B cell (primary cell): ENCODE data around the gene ASTN2. TPM values are rescaled to one million over a fixed set of nuclear protein-coding genes. Genes with fewer than 3 reads are reported as not detected.

Source experiments
- ATAC-seq: fragments of 200-7000 bp; cut with Tn5 transposase; one replicate; pipeline ENCODE4 v1.10.0; 2021; ENCODE audit warnings: low read depth, mild to moderate bottlenecking, moderate number of reproducible peaks, moderate library complexity
- CTCF ChIA-PET: fragments of 350-600 bp; sonication (Branson Sonifier 250); formaldehyde crosslinking; loops from one replicate; lab custom pipeline; 2021; ENCODE audit warnings: antibody characterized with exemption, inconsistent platforms; lab: Charles Lee
- POLR2A ChIA-PET: fragments of 350-600 bp; sonication (Branson Sonifier 250); formaldehyde crosslinking; loops from one replicate; lab custom pipeline; 2021; ENCODE audit warnings: antibody characterized with exemption; lab: Charles Lee
- DNase-seq: peaks from one replicate; pipeline ENCODE4 v3.0.0; 2013
- H2AFZ ChIP-seq: 2 replicates; pipeline ENCODE4 v1.6.1; 2012; ENCODE audit warnings: mild to moderate bottlenecking, low read depth, low read length; ENCODE audit not compliant: insufficient read depth, poor library complexity, severe bottlenecking
- H3K27ac ChIP-seq, 2 donors: 1 replicate in 1 of 2; 2 replicates in 1 of 2; pipeline ENCODE4 v1.5.1; 2012 to 2013; ENCODE audit warnings: low read length in 2 of 2, mild to moderate bottlenecking in 2 of 2, moderate library complexity in 1 of 2
- H3K27me3 ChIP-seq, 4 experiments: fragments of 200-600 bp in 1 of 4; sonication (generic) in 1 of 4; replicated peaks in 1 of 4; 1 replicate in 2 of 4; 2 replicates in 2 of 4; pipeline versions ENCODE4 v1.6.1 to v1.7.0; 2013 to 2016; ENCODE audit warnings: low read length in 3 of 4, mild to moderate bottlenecking in 2 of 4, mixed read lengths in 1 of 4, moderate library complexity in 1 of 4; ENCODE audit not compliant: insufficient read depth in 4 of 4, control insufficient read depth in 3 of 4; ENCODE audit errors: control extremely low read depth in 1 of 4
- H3K36me3 ChIP-seq, 2 experiments: replicated peaks in 1 of 2; 1 replicate in 1 of 2; 2 replicates in 1 of 2; pipeline versions ENCODE4 v1.6.1 to v1.7.1; 2013; ENCODE audit warnings: low read length in 1 of 2; ENCODE audit not compliant: insufficient read depth in 2 of 2, control insufficient read depth in 1 of 2; ENCODE audit errors: control extremely low read depth in 1 of 2, extremely low read depth in 1 of 2
- H3K4me1 ChIP-seq, 2 donors: fragments of 200-600 bp in 1 of 2; sonication (generic) in 1 of 2; 1 replicate in 1 of 2; 2 replicates in 1 of 2; pipeline versions ENCODE4 v1.5.1 to v1.6.1; 2013 to 2017; ENCODE audit warnings: low read length in 2 of 2; ENCODE audit not compliant: control insufficient read depth in 2 of 2, insufficient read depth in 2 of 2
- H3K4me2 ChIP-seq: replicated peaks from 2 replicates; pipeline ENCODE3; 2012; ENCODE audit warnings: mild to moderate bottlenecking, low read depth, low read length; ENCODE audit not compliant: poor library complexity, severe bottlenecking
- H3K4me3 ChIP-seq, 5 experiments: fragments of 200-600 bp in 1 of 5; sonication (generic) in 1 of 5; 1 replicate in 3 of 5; 2 replicates in 2 of 5; pipeline versions ENCODE4 v1.5.1 to v1.7.0; 2011 to 2016; ENCODE audit warnings: low read length in 4 of 5, mild to moderate bottlenecking in 4 of 5, low read depth in 2 of 5, control low read depth in 1 of 5, moderate library complexity in 1 of 5; ENCODE audit not compliant: insufficient read depth in 1 of 5; ENCODE audit errors: control extremely low read depth in 1 of 5, extremely low read depth in 1 of 5
- H3K79me2 ChIP-seq: fragments of 200-600 bp; sonication (generic); one replicate; pipeline ENCODE4 v1.6.0; 2016; ENCODE audit warnings: low read length; ENCODE audit not compliant: control insufficient read depth, insufficient read depth
- H3K9ac ChIP-seq: fragments of 200-600 bp; sonication (generic); 2 replicates; pipeline ENCODE4 v1.6.1; 2017; ENCODE audit warnings: mild to moderate bottlenecking, low read length, moderate library complexity
- H3K9me3 ChIP-seq, 3 donors: one replicate each; pipeline versions ENCODE4 v1.6.1 to v1.7.1; 2013; ENCODE audit warnings: low read length in 2 of 3; ENCODE audit not compliant: control insufficient read depth in 2 of 3, insufficient read depth in 1 of 3; ENCODE audit errors: control extremely low read depth in 1 of 3
- H4K20me1 ChIP-seq: 2 replicates; pipeline ENCODE4 v1.6.0; 2012; ENCODE audit warnings: mild to moderate bottlenecking, low read length; ENCODE audit not compliant: insufficient read depth, control insufficient read depth, poor library complexity, severe bottlenecking
- H3K27ac Mint-ChIP-seq: one replicate; pipeline ENCODE4 v1.8.0; 2021; ENCODE audit warnings: mixed read lengths
- H3K27me3 Mint-ChIP-seq: one replicate; pipeline ENCODE4 v1.8.0; 2021; ENCODE audit warnings: mixed read lengths
- H3K4me1 Mint-ChIP-seq: one replicate; pipeline ENCODE4 v1.8.0; 2021; ENCODE audit warnings: mixed read lengths
- H3K4me3 Mint-ChIP-seq: one replicate; pipeline ENCODE4 v1.8.0; 2021; ENCODE audit warnings: mixed read lengths
- H3K9me3 Mint-ChIP-seq: one replicate; pipeline ENCODE4 v1.8.0; 2022; ENCODE audit warnings: mixed read lengths; ENCODE audit not compliant: insufficient read depth
- EZH2 ChIP-seq: IDR thresholded peaks from 2 replicates; pipeline ENCODE4 v1.6.1; 2012; ENCODE audit warnings: borderline replicate concordance, low read depth, mild to moderate bottlenecking, moderate library complexity, low read length; ENCODE audit not compliant: insufficient read depth, poor library complexity, severe bottlenecking
- WGBS: methylation state at CpG from one replicate; pipeline ENCODE4 v1.1.5; 2013; ENCODE audit warnings: missing lambda C conversion rate; ENCODE audit not compliant: insufficient coverage; 5-methylcytosine and 5-hydroxymethylcytosine counted together
- intact Hi-C: fragments of 100-400 bp; cut with micrococcal nuclease; formaldehyde crosslinking; loops from one replicate; pipeline ENCODE4 v1.10.0; 2022
- polyA plus RNA-seq: library from polyadenylated mRNA; depleted of rRNA; stranded (reverse); fragments of >200 nt; gene quantifications from 2 replicates; pipeline ENCODE4 v1.2.3, GENCODE V29; 2012
- total RNA-seq, 2 donors: library from RNA; stranded (reverse); fragments of 120-200 nt in 1 of 2; gene quantifications; 1 replicate in 1 of 2; 2 replicates in 1 of 2; pipeline versions ENCODE4 v1.2.3 to v1.2.4, GENCODE V29; 2013 to 2022
- TF ChIP-seq, protein P1 (sequence below): fragments of 200-600 bp; IDR thresholded peaks from one replicate; pipeline ENCODE4 v1.8.0; 2022; ENCODE audit warnings: antibody characterized with exemption, mild to moderate bottlenecking

The ASTN2 gene
- total and polyA plus RNA-seq, 2 donors (not counting 1 experiment from before 2014, with no cell fraction given) = 1.2 to 3.6 TPM

DNA sequence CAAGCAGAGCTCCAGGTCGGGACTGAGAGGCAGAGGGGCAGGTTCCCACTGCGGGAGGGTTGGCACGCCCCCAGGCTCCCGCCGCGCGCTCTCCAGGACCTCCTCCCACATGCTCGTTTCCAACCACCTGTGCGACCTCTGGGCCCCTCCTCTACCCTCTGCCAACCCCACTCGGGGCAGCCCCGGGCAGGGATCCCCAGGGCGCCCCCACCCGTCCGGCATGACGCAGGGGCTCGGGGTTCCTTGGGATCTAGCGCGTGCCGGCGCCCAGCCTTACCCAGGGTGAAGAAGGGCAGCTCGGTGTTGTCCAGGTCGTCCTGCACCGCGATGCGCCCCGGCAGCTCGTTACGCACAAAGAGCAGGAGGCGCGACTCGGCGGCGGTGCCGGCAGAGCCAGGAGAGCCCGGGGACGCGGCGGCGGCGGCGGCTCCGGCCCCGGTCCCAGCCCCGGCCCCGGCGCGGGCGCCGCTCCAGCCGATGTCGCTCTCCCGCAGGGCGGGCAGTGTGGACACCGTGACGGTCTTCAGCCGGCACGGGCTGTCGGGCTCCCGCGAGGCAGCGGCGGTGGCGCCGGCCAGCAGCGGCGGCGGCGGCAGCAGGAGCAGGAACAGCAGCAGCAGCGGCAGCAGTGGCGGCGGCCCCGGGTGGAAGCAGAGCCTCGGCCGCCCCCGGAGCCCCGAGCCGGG is 494 bp downstream of the ASTN2 start:
- H3K4me1 ChIP-seq = no peaks in the 10 kb centered on the region
- H3K9me3 Mint-ChIP-seq = no peaks in the 10 kb centered on the region
- no peaks in the 10 kb centered on the region for H4K20me1 ChIP-seq
- no peak overlapping the region for H3K9ac ChIP-seq
- H3K9me3 ChIP-seq = peaks cover 0 to 19% (median 0%) of the 10 kb centered on the region in 3 donors
- no peaks in the 10 kb centered on the region for H3K79me2 ChIP-seq
- H3K27ac ChIP-seq = no peak overlapping the region
- intact Hi-C loops = no loop called here
- no peak overlapping the region for H3K27ac Mint-ChIP-seq
- no peak overlapping the region for H3K4me3 Mint-ChIP-seq
- H3K36me3 ChIP-seq = no peaks in the 10 kb centered on the region
- no peak for ATAC-seq
- no peak for TF ChIP-seq EZH2
- TF ChIP-seq, protein P1, sequence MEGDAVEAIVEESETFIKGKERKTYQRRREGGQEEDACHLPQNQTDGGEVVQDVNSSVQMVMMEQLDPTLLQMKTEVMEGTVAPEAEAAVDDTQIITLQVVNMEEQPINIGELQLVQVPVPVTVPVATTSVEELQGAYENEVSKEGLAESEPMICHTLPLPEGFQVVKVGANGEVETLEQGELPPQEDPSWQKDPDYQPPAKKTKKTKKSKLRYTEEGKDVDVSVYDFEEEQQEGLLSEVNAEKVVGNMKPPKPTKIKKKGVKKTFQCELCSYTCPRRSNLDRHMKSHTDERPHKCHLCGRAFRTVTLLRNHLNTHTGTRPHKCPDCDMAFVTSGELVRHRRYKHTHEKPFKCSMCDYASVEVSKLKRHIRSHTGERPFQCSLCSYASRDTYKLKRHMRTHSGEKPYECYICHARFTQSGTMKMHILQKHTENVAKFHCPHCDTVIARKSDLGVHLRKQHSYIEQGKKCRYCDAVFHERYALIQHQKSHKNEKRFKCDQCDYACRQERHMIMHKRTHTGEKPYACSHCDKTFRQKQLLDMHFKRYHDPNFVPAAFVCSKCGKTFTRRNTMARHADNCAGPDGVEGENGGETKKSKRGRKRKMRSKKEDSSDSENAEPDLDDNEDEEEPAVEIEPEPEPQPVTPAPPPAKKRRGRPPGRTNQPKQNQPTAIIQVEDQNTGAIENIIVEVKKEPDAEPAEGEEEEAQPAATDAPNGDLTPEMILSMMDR = no peak
- no peak for DNase-seq
- peaks cover 35% of the 10 kb centered on the region for H3K27me3 Mint-ChIP-seq
- H3K4me3 ChIP-seq = no peak overlapping the region
- POLR2A ChIA-PET = no interaction called here
- peaks cover 5% of the 10 kb centered on the region for H3K4me1 Mint-ChIP-seq
- H2AFZ ChIP-seq = no peak overlapping the region
- CTCF ChIA-PET = no interaction called here
- H3K4me2 ChIP-seq = no peak overlapping the region
- 2% methylated on average over 74 of the region's 77 CpGs for WGBS
- H3K27me3 ChIP-seq = peaks cover 0 to 48% (median 17%) of the 10 kb centered on the region in 4 experiments
